Type B pancreatic cell (in vitro differentiated cells): ENCODE results near the gene CTDP1. TPM values are rescaled to one million over a fixed set of nuclear protein-coding genes. Genes with fewer than 3 reads are reported as not detected.

ENCODE experiments used
- DNase-seq: peaks from one replicate; pipeline ENCODE4 v3.0.0; 2021; ENCODE audit warnings: mixed read lengths; ENCODE audit not compliant: unreplicated experiment; ENCODE audit errors: extremely low spot score
- H3K27ac Mint-ChIP-seq: 2 replicates; pipeline ENCODE4 v1.8.0; 2021; ENCODE audit warnings: mild to moderate bottlenecking, mixed read lengths
- H3K27me3 Mint-ChIP-seq: 2 replicates; pipeline ENCODE4 v1.8.0; 2021; ENCODE audit warnings: mixed read lengths
- H3K36me3 Mint-ChIP-seq: 2 replicates; pipeline ENCODE4 v1.8.0; 2021; ENCODE audit warnings: mixed read lengths
- H3K4me1 Mint-ChIP-seq: one replicate; pipeline ENCODE4 v1.8.0; 2021; ENCODE audit warnings: mixed read lengths; ENCODE audit not compliant: unreplicated experiment
- H3K4me3 Mint-ChIP-seq: 2 replicates; pipeline ENCODE4 v1.8.0; 2021; ENCODE audit warnings: mild to moderate bottlenecking, mixed read lengths
- H3K9me3 Mint-ChIP-seq: 2 replicates; pipeline ENCODE4 v1.8.0; 2021; ENCODE audit warnings: mixed read lengths
- CTCF ChIP-seq: fragments of 200-600 bp; sonication (generic); conservative IDR thresholded peaks from 2 replicates; pipeline ENCODE4 v1.5.0; 2021; ENCODE audit warnings: antibody characterized with exemption, mild to moderate bottlenecking
- total RNA-seq: library from RNA; stranded (reverse); gene quantifications from 2 replicates; pipeline ENCODE4 v1.2.1, GENCODE V29; 2021; ENCODE audit warnings: low replicate concordance

The CTDP1 gene
- total RNA-seq, 1 donor from 2014 or later, result 21.1 TPM

- no peak overlapping the region for H3K4me3 Mint-ChIP-seq
- H3K4me1 Mint-ChIP-seq, result peaks cover 3% of the 10 kb centered on the region
- H3K27me3 Mint-ChIP-seq, result peaks cover 87% of the 10 kb centered on the region
- DNase-seq, result no peak
- H3K9me3 Mint-ChIP-seq, result no peaks in the 10 kb centered on the region
- TF ChIP-seq CTCF, result peak; percentile 53
- H3K27ac Mint-ChIP-seq, result no peak overlapping the region
- no peaks in the 10 kb centered on the region for H3K36me3 Mint-ChIP-seq
Measured at GRCh38 chr18:79788734-79789085, 109.1 kb downstream of the CTDP1 start.

- no peak for DNase-seq
- Mint-ChIP-seq H3K4me1 (peaks cover 3% of the 10 kb centered on the region), H3K27ac (no peak overlapping the region), H3K27me3 (peaks cover 85% of the 10 kb centered on the region), H3K4me3 (no peak overlapping the region), H3K9me3 (no peaks in the 10 kb centered on the region), H3K36me3 (no peaks in the 10 kb centered on the region)
- no peak for TF ChIP-seq CTCF
Measured at GRCh38 chr18:79789091-79789891, 109.7 kb downstream of the CTDP1 start.

- DNase-seq, result peak; percentile 70
- H3K9me3 Mint-ChIP-seq, result no peaks in the 10 kb centered on the region
- H3K27me3 Mint-ChIP-seq, result peaks cover 85% of the 10 kb centered on the region
Measured at GRCh38 chr18:79789901-79790890, 110.6 kb downstream of the CTDP1 start.

GRCh38 chr18:79790996-79791972, 111.7 kb downstream of the CTDP1 start:
- H3K36me3 Mint-ChIP-seq, result no peaks in the 10 kb centered on the region
- peak overlapping the region; percentile 36 for H3K27ac Mint-ChIP-seq
- no peak for DNase-seq
- TF ChIP-seq CTCF, result no peak
- no peak overlapping the region for H3K4me3 Mint-ChIP-seq
- H3K4me1 Mint-ChIP-seq, result peaks cover 3% of the 10 kb centered on the region
- H3K27me3 Mint-ChIP-seq, result peaks cover 86% of the 10 kb centered on the region
- no peaks in the 10 kb centered on the region for H3K9me3 Mint-ChIP-seq

More at GRCh38 chr18:79789901-79790890, 110.6 kb downstream of the CTDP1 start:
- TF ChIP-seq CTCF, result no peak
- Mint-ChIP-seq H3K4me1 (peaks cover 3% of the 10 kb centered on the region), H3K27ac (no peak overlapping the region), H3K36me3 (no peaks in the 10 kb centered on the region), H3K4me3 (no peak overlapping the region)
